Epithelial cell of proximal tubule (primary cell): ENCODE data around the gene PARVG. TPM values are rescaled to one million over a fixed set of nuclear protein-coding genes. Genes with fewer than 3 reads are reported as not detected.

Source experiments
- DNase-seq: peaks from one replicate; pipeline ENCODE4 v3.0.0-alpha.2; 2011; ENCODE audit warnings: low read depth
- H3K4me3 ChIP-seq: 2 replicates; pipeline ENCODE4 v1.5.1; 2011; ENCODE audit warnings: low read depth, mild to moderate bottlenecking, low read length
- CTCF ChIP-seq: conservative IDR thresholded peaks from 2 replicates; pipeline ENCODE4 v1.5.1; 2012; ENCODE audit warnings: low read depth, mild to moderate bottlenecking, low read length
- total RNA-seq: library from RNA; depleted of rRNA; stranded (reverse); fragments of >200 nt; gene quantifications from 2 replicates; pipeline ENCODE4 v1.2.3, GENCODE V29; 2015

Gene PARVG
- total RNA-seq, 1 donor from 2014 or later: not detected

- no peak for TF ChIP-seq CTCF
- no peak overlapping the region for H3K4me3 ChIP-seq
- DNase-seq: no peak
Observed at GRCh38 chr22:44167501-44167900, 13.2 kb upstream of the PARVG start.

- no peak overlapping the region for H3K4me3 ChIP-seq
- no peak for DNase-seq
- TF ChIP-seq CTCF: no peak
Observed at GRCh38 chr22:44168206-44168605, 12.5 kb upstream of the PARVG start.

- no peak overlapping the region for H3K4me3 ChIP-seq
- TF ChIP-seq CTCF: no peak
- no peak for DNase-seq
Observed at GRCh38 chr22:44170470-44170869, 10.3 kb upstream of the PARVG start.

- H3K4me3 ChIP-seq: no peak overlapping the region
- TF ChIP-seq CTCF: no peak
- no peak for DNase-seq
Observed at GRCh38 chr22:44171561-44171960, 9.2 kb upstream of the PARVG start.

- no peak for TF ChIP-seq CTCF
- DNase-seq: no peak
- no peak overlapping the region for H3K4me3 ChIP-seq
Observed at GRCh38 chr22:44172370-44173108, 8.2 kb upstream of the PARVG start.

- H3K4me3 ChIP-seq: no peak overlapping the region
- no peak for DNase-seq
- TF ChIP-seq CTCF: no peak
Observed at GRCh38 chr22:44173154-44173553, 7.6 kb upstream of the PARVG start.

- no peak overlapping the region for H3K4me3 ChIP-seq
- no peak for TF ChIP-seq CTCF
- no peak for DNase-seq
Observed at GRCh38 chr22:44175676-44176075, 5.0 kb upstream of the PARVG start.
